OCI-LY7 (cell line): Measurements from ENCODE around the gene TOMM5. TPM values are rescaled to one million over a fixed set of nuclear protein-coding genes. Genes with fewer than 3 reads are reported as not detected.

Source experiments
- BruUV-seq: library from RNA; stranded (reverse); fragments of 400-500 nt; replicated peaks from 2 replicates; lab custom pipeline; 2021; lab: Mats Ljungman, UMichigan
- CTCF ChIA-PET: fragments of 300-600 bp; sonication (Branson Sonifier 250); formaldehyde crosslinking; loops from one replicate; lab custom pipeline; 2022; ENCODE audit warnings: antibody characterized with exemption; ENCODE audit not compliant: unreplicated experiment; lab: Charles Lee
- POLR2A ChIA-PET: fragments of 300-600 bp; sonication (Branson Sonifier 250); formaldehyde crosslinking; loops from one replicate; lab custom pipeline; 2022; ENCODE audit warnings: antibody characterized with exemption; lab: Charles Lee
- DNase-seq: peaks from one replicate; pipeline ENCODE4 v3.0.0-alpha.2; 2015; ENCODE audit warnings: low spot score
- H2AFZ ChIP-seq: fragments of 200-600 bp; sonication (generic), shearing (Covaris generic); 2 replicates; pipeline ENCODE4 v1.6.1; 2014; ENCODE audit warnings: mild to moderate bottlenecking, antibody characterized with exemption, low read length, moderate library complexity
- H3K27ac ChIP-seq: fragments of 200-600 bp; sonication (generic); 2 replicates; pipeline ENCODE4 v1.5.1; 2014; ENCODE audit warnings: mixed run types, low read depth, mild to moderate bottlenecking, moderate library complexity, low read length, inconsistent platforms; ENCODE audit not compliant: poor library complexity, severe bottlenecking
- H3K36me3 ChIP-seq: fragments of 200-600 bp; sonication (generic); 2 replicates; pipeline ENCODE4 v1.6.1; 2014; ENCODE audit warnings: mild to moderate bottlenecking, antibody characterized with exemption, low read length, moderate library complexity, mixed read lengths; ENCODE audit not compliant: insufficient read depth
- H3K4me1 ChIP-seq: fragments of 200-600 bp; sonication (generic); 2 replicates; pipeline ENCODE4 v1.5.1; 2014; ENCODE audit warnings: mild to moderate bottlenecking, low read length; ENCODE audit not compliant: insufficient read depth, poor library complexity, severe bottlenecking
- H3K4me2 ChIP-seq: fragments of 200-600 bp; sonication (generic); 2 replicates; pipeline ENCODE4 v1.6.1; 2014; ENCODE audit warnings: mild to moderate bottlenecking, low read length
- H3K4me3 ChIP-seq: fragments of 200-600 bp; sonication (generic); 2 replicates; pipeline ENCODE4 v1.5.1; 2014; ENCODE audit warnings: mild to moderate bottlenecking, low read depth, low read length; ENCODE audit not compliant: poor library complexity, severe bottlenecking
- H3K79me2 ChIP-seq: fragments of 200-600 bp; sonication (generic); 2 replicates; pipeline ENCODE4 v1.6.1; 2016; ENCODE audit warnings: low read depth, mild to moderate bottlenecking, low read length, moderate library complexity, mixed read lengths; ENCODE audit not compliant: insufficient read depth
- H3K9me2 ChIP-seq: fragments of 200-600 bp; sonication (generic); 2 replicates; pipeline ENCODE4 v1.6.1; 2016; ENCODE audit warnings: mild to moderate bottlenecking, low read length, mixed read lengths; ENCODE audit not compliant: insufficient read depth
- H3K9me3 ChIP-seq: fragments of 200-600 bp; sonication (generic); 2 replicates; pipeline ENCODE4 v1.6.1; 2014; ENCODE audit warnings: mild to moderate bottlenecking, mixed run types, low read length, mixed read lengths
- H4K20me1 ChIP-seq: fragments of 200-600 bp; sonication (generic); 2 replicates; pipeline ENCODE4 v1.6.1; 2014; ENCODE audit warnings: mild to moderate bottlenecking, antibody characterized with exemption, low read length, moderate library complexity, mixed read lengths; ENCODE audit not compliant: insufficient read depth
- EZH2phosphoT487 ChIP-seq: fragments of 200-600 bp; sonication (generic); IDR thresholded peaks from 2 replicates; pipeline ENCODE4 v1.6.1; 2018; ENCODE audit warnings: low read depth, borderline replicate concordance, mild to moderate bottlenecking, mixed run types, antibody characterized with exemption, low read length, moderate library complexity, mixed read lengths
- intact Hi-C: fragments of 100-400 bp; cut with micrococcal nuclease; formaldehyde crosslinking; loops from one replicate; pipeline ENCODE4 v1.10.0; 2022; ENCODE audit not compliant: unreplicated experiment
- total RNA-seq, 2 experiments: library from RNA; depleted of rRNA in 1 of 2; stranded (reverse); fragments of >200 nt in 1 of 2; shearing (Covaris generic) in 1 of 2; gene quantifications; 2 replicates each; pipeline ENCODE4 v1.2.3, GENCODE V29; 2014 to 2022
- TF ChIP-seq, protein P1 (sequence below): fragments of 200-600 bp; sonication (generic); conservative IDR thresholded peaks from 2 replicates; pipeline ENCODE4 v1.5.1; 2014; ENCODE audit warnings: mild to moderate bottlenecking, antibody characterized with exemption, low read length, moderate library complexity, mixed read lengths

The TOMM5 gene
- total RNA-seq, 2 experiments from 2014 or later, result 132 to 215 TPM

DNA sequence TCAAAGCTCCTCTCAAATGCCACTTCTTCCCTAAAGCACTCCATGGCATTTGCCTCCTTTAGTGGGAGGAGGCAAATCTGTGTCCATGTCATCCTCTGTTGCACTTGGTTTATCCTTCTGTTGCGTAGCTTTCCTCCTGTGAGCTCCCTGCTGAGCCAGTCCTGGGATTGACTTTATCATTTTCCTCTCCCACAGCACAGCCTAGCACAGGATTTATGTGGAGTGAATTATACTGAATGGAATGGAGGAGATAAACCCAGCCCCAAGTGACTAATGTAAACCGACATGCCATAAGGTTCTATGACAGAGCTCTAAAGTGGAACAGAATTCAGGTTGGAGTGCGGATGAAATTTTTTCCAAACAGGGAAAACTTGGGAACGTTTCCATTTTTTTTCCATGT lies 26.4 kb upstream of the TOMM5 start:
- H3K4me2 ChIP-seq, result no peak overlapping the region
- H2AFZ ChIP-seq, result no peak overlapping the region
- H3K36me3 ChIP-seq, result no peaks in the 10 kb centered on the region
- H3K9me3 ChIP-seq, result no peaks in the 10 kb centered on the region
- no peak overlapping the region for H3K27ac ChIP-seq
- no peaks in the 10 kb centered on the region for H4K20me1 ChIP-seq
- DNase-seq, result no peak
- H3K79me2 ChIP-seq, result no peaks in the 10 kb centered on the region
- TF ChIP-seq EZH2phosphoT487, result no peak
- TF ChIP-seq, protein P1, sequence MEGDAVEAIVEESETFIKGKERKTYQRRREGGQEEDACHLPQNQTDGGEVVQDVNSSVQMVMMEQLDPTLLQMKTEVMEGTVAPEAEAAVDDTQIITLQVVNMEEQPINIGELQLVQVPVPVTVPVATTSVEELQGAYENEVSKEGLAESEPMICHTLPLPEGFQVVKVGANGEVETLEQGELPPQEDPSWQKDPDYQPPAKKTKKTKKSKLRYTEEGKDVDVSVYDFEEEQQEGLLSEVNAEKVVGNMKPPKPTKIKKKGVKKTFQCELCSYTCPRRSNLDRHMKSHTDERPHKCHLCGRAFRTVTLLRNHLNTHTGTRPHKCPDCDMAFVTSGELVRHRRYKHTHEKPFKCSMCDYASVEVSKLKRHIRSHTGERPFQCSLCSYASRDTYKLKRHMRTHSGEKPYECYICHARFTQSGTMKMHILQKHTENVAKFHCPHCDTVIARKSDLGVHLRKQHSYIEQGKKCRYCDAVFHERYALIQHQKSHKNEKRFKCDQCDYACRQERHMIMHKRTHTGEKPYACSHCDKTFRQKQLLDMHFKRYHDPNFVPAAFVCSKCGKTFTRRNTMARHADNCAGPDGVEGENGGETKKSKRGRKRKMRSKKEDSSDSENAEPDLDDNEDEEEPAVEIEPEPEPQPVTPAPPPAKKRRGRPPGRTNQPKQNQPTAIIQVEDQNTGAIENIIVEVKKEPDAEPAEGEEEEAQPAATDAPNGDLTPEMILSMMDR, result no peak
- intact Hi-C loops, result no loop called here
- H3K4me1 ChIP-seq, result peaks cover 6% of the 10 kb centered on the region
- ChIA-PET CTCF (no interaction called here), POLR2A (interaction anchor here (0.6 to 1.0 kb wide), 3 partner anchors 11 to 15 kb away, joined by 3 to 5 read pairs (median 3); no protein-coding TSS in a partner anchor)
- H3K9me2 ChIP-seq, result no peaks in the 10 kb centered on the region
- no TSS peak for BruUV-seq
- H3K4me3 ChIP-seq, result no peak overlapping the region

DNA sequence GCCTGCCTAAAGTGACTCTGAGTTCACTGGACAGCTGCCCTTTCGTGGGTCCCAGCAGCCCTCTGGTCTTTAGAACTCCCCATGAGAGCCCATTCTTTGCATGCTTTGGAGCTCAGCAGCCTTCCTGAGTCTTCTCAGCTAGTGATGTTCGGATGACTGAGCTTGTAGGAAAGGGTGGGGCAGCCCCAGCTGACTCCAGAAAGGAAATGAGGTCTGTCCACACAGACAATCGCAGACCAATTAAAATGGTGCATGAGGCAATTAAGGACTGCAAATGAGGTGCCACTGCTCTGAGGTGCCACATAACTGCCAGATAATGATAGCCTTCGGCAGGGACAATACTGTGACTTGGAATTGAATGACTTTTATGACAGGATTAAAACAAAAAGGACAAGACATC lies 25.4 kb upstream of the TOMM5 start:
- CTCF ChIA-PET, result no interaction called here
- H4K20me1 ChIP-seq, result no peaks in the 10 kb centered on the region
- H3K36me3 ChIP-seq, result no peaks in the 10 kb centered on the region
- H2AFZ ChIP-seq, result no peak overlapping the region
- H3K4me2 ChIP-seq, result no peak overlapping the region
- intact Hi-C loops, result no loop called here
- H3K9me2 ChIP-seq, result no peaks in the 10 kb centered on the region
- no peaks in the 10 kb centered on the region for H3K9me3 ChIP-seq
- no peak overlapping the region for H3K4me3 ChIP-seq
- H3K4me1 ChIP-seq, result peaks cover 6% of the 10 kb centered on the region
- TF ChIP-seq EZH2phosphoT487, result no peak
- TF ChIP-seq, protein P1, result no peak
- POLR2A ChIA-PET, result no interaction called here
- no peak overlapping the region for H3K27ac ChIP-seq
- BruUV-seq, result no TSS peak
- DNase-seq, result no peak
- H3K79me2 ChIP-seq, result no peaks in the 10 kb centered on the region

DNA sequence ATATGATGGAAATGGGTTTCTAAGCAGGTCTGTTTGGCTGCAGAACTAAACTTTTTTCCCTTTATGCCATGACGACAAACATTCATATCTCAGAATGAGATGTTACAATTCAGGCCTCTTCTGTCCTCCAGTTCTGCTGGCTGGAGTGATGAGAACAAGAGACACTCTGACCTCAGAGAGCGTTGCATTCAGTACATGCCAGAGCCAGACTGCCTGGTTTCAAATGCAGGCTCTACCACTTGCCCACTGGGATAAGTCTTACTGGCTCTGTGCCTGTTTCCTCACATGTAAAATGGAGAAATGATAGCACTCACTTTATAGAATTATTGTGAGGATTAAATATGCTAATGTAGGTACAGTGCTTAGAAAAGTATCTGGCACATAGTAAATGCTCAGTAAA lies 24.8 kb upstream of the TOMM5 start:
- TF ChIP-seq, protein P1, result no peak
- TF ChIP-seq EZH2phosphoT487, result no peak
- Histone ChIP-seq H2AFZ (no peak overlapping the region), H3K9me2 (no peaks in the 10 kb centered on the region), H3K4me3 (no peak overlapping the region), H3K4me2 (no peak overlapping the region), H4K20me1 (no peaks in the 10 kb centered on the region), H3K36me3 (no peaks in the 10 kb centered on the region), H3K9me3 (no peaks in the 10 kb centered on the region), H3K27ac (no peak overlapping the region), H3K79me2 (no peaks in the 10 kb centered on the region), H3K4me1 (peaks cover 6% of the 10 kb centered on the region)
- DNase-seq, result no peak
- ChIA-PET POLR2A (no interaction called here), CTCF (no interaction called here)
- BruUV-seq, result no TSS peak
- intact Hi-C loops, result no loop called here
